Activated CD8-positive, alpha-beta memory T cell treated with anti-CD3 and anti-CD28 coated beads for 4 hours (primary cell): ENCODE measurements around the gene C12orf56.
"Not testable (repeated sequence)": the region's sequence is repeated elsewhere in the genome, so short reads cannot be mapped to it uniquely, and the experiment has no call there.

Experiments
- DNase-seq, 2 donors: peaks; one replicate each; pipeline ENCODE4 v3.0.0-alpha.2; 2020; ENCODE audit warnings: low read depth in 2 of 2

The C12orf56 gene

GRCh38 chr12:64311877-64312276, 78.7 kb downstream of the C12orf56 start:
- DNase-seq: no peak

DNA sequence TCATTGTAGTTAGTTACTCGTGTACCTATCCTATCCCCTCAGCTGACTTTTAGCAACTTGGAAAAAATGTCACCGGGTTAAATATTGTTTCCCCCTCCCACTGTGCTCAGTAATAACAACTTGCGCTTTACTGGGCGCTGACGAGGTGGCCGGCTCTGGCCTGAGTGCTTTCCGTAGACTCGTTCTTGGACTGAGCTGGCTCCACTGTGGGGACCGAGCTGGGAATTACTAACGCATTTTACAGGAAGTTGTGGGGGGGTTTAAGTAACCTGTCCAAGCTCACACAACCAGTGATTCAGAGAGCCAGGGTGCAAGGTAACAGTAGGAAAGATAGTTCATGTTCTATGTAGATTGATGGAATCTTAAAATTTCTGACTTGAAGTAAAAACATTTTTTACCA, 86.0 kb downstream of the C12orf56 start:
- DNase-seq: no peak

- DNase-seq: no peak
Measured at GRCh38 chr12:64299628-64300027, 90.9 kb downstream of the C12orf56 start.

- DNase-seq: no peak
Measured at GRCh38 chr12:64296301-64296700, 94.3 kb downstream of the C12orf56 start.

DNA sequence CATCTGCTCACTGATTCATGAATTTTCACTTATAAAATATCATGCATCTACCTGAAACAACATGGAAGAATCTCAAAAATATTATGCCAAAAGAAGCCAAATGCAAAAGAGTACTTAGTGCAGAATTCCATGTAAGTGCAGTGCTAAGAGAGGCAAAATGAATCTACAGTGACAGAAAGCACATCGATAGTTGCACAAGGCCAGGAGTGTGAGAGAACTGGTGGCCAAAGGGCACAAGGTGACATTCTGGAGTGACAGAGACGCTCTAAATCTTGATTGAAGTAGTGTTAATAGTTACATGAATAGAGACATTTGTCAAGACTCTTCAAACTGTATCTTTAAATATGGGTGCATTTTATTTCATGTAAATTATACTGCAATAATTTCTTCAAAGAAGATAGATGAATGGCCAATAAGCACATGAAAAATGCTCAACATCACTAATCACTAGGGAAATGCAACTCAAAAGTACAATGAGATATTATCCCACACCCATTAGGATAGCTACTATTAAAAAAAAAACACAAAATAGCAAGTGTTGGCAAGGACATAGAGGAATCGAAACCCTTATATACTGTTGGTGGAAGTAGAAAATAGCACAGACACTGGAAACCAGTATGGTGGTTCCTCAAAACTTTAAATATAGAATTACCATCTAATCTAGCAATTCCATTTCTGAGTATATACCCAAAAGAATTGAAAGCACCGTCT, 96.7 kb downstream of the C12orf56 start:
- no peak for DNase-seq

- not testable (repeated sequence) for DNase-seq
Measured at GRCh38 chr12:64293174-64293573, 97.4 kb downstream of the C12orf56 start.

GRCh38 chr12:64286521-64286920, 104.0 kb downstream of the C12orf56 start:
- DNase-seq: no peak

DNA sequence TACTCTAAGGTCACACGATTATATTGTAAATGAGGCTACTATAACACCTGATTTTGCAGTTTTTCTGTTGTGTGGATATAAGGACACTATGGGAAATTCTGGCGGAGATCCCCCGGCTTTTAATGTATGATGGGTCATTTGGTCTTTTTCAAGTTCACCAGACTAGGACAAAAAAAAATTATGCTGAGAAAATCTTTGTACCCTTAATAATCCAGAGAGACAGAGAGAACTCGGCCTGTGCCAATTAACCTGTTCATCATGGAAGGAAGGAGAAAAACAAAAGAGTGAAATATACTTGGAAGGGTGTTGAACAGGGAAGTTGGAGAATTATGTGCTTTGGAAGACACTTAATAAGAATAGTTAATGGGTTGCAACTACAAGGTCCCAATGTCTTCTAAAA, 106.3 kb downstream of the C12orf56 start:
- DNase-seq: no peak

DNA sequence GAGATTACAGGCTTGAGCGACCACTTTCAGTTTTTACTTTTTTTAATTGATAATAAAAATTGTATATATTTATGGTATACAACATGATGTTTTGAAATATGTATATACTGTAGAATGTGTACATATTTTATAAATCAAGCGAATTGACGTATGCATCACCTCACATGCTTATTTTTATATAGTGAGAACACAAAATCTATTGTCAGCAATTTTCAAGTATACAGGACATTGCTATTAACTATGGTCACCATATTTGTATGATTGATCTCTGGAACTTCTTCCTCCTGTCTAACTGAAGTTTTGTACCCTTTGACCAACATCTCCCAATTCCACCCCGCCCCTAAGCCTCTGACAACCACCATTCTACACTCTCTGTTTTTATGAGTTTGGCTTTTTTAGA, 112.1 kb downstream of the C12orf56 start:
- no peak for DNase-seq

- no peak for DNase-seq
Measured at GRCh38 chr12:64273527-64274403, 116.8 kb downstream of the C12orf56 start.

DNA sequence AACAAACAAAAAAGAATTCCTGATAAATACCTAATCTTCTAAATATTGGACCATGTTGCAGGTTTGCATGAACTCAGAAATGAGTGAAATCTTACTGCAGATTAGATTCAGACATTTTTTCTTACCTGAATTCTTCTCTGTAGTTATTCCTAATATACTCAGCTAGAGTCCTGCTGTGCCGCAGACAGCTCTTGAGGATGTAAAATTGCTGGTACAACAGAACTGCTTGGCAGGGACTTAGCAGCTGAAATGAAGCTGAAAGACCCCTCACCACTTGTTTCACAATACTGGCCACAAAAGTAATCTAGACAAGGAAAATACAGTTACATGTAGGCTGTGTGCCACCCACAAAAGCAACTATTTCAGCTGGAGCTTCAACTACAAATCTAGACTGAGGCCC, 120.1 kb downstream of the C12orf56 start:
- no peak for DNase-seq

GRCh38 chr12:64269161-64269560, 121.4 kb downstream of the C12orf56 start:
- no peak for DNase-seq

GRCh38 chr12:64268409-64268808, 122.1 kb downstream of the C12orf56 start:
- no peak for DNase-seq

GRCh38 chr12:64265839-64266238, 124.7 kb downstream of the C12orf56 start:
- no peak for DNase-seq

GRCh38 chr12:64261813-64262212, 128.7 kb downstream of the C12orf56 start:
- DNase-seq: no peak

- DNase-seq: no peak
Measured at GRCh38 chr12:64258576-64258975, 132.0 kb downstream of the C12orf56 start.

DNA sequence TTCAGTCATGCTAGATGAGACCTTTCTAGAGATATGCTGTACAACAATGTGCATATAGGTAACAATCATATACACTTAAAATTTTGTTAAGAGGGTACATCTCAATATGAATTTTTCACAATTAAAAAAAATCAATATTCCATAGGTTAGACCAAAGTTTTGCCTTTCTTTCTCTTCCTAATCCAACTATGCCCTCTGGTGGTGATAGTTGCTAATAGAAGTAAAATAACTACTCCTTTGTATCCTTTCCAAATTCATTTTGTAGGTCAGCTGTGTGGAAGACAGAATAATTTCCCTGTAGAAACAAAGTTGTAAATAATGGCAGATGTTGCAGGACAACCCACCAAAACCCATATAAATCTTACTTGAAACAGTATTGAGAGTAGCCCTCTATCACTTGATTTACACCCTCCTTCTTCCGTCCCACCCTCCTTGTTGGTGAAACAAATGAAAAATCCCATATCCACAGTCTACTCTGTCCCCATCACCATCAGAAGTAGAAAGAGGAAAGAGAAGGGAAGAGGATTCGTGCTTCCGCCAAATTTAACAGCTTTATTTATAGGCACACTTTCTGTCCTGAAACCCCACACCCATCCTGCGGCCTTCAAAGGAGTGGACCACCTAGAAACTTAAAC, 134.3 kb downstream of the C12orf56 start:
- DNase-seq: no peak

DNA sequence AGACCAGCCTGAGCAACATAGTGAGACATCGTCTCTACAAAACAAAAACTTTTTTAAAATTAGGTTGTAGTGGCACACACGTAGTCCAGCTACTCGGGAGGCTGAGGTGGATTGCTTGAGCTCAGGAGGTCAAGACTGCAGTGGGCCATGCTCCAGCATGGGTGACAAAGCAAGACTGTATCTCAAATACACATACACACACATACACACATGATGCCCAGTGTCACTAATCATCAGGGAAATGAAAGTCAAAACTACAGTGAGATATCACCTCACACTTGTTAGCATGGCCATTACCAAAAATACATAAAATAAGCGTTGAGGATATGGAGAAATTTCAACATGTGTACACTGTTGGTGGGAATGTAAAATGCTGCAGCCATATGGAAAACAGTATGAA, 135.3 kb downstream of the C12orf56 start:
- no peak for DNase-seq

GRCh38 chr12:64253356-64253755, 137.2 kb downstream of the C12orf56 start:
- DNase-seq: no peak

DNA sequence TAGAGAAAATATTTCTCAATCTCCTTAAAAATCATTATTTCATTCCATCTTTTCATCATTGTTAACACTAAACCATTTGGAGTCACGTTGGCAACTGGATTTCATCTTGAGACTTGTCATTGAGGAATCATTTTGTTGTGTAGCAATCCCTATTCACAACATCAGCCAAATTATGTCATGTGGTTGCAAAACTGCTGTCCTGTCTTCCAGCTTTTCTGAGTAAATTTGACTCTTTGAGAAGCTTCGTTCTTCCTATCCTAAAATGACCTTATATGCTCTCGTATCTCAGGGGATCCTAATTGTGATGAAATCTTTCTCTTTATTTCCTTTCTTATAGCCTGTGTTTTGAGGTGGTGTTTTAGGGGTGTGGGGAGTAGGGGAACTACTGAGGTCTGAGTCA, 137.9 kb downstream of the C12orf56 start:
- DNase-seq: no peak

GRCh38 chr12:64243809-64244208, 146.7 kb downstream of the C12orf56 start:
- DNase-seq: no peak

GRCh38 chr12:64240781-64241180, 149.8 kb downstream of the C12orf56 start:
- no peak for DNase-seq

DNA sequence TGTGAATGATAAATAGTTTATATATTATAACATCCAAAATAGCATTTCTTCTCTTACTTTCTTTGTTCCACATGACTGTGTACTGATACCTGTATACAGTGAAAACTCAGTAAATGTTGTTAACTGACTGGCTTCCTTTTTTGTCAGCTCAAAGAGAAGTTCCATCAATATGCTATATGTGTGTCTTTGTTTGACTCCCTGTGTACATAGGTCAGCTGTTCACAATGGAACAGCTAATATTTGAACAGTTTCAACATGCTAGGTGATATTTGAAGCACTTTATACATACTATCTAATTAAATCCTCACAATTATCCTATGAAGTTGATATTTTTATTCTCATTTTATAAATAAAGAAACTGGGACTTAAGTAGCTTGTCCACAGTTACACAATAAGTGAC, 153.2 kb downstream of the C12orf56 start:
- DNase-seq: no peak
